ENCODE results near the gene POLA1.

Gene POLA1

GRCh38 chrX:24732766-24733500 lies 39.2 kb downstream of the POLA1 start:
- CTCF ChIA-PET, result interaction anchor here (1.2 kb wide), 1 partner anchor 185 kb away, joined by 3 read pairs; no protein-coding TSS in a partner anchor
- 100% methylated on average over 5 of the region's 6 CpGs for WGBS (ENCODE audit: insufficient coverage)
- no peak overlapping the region for H3K4me3 ChIP-seq (ENCODE audit: control insufficient read depth in 1 of 7, extremely low read depth in 1 of 7, insufficient read depth in 4 of 7, low read depth in 2 of 7, low read length in 6 of 7)
- H3K4me1 ChIP-seq (ENCODE audit: control extremely low read depth in 1 of 4, control insufficient read depth in 4 of 4, insufficient read depth in 4 of 4, low read length in 3 of 4), result no peaks in the 10 kb centered on the region
- no peak overlapping the region for H3K27ac ChIP-seq (ENCODE audit: insufficient read depth in 1 of 2, low read depth in 1 of 2, low read length in 2 of 2, poor library complexity in 1 of 2, severe bottlenecking in 2 of 2)
- H3K27me3 ChIP-seq (replicated peaks in 2 of 5; ENCODE audit: control insufficient read depth in 4 of 5, insufficient read depth in 5 of 5, low read length in 4 of 5), result no peaks in the 10 kb centered on the region
- POLR2A ChIA-PET, result interaction anchor here (0.6 kb wide), 1 partner anchor 65 kb away, joined by 5 read pairs; no protein-coding TSS in a partner anchor
- peaks cover 0 to 13% (median 8%) of the 10 kb centered on the region in 4 experiments for H3K36me3 ChIP-seq (ENCODE audit: control insufficient read depth in 4 of 4, insufficient read depth in 4 of 4, low read length in 3 of 4)
- DNase-seq, result peak in 1 of 3 donors; percentile 3
- no peaks in the 10 kb centered on the region for H3K9me3 ChIP-seq (ENCODE audit: control extremely low read depth in 1 of 5, control insufficient read depth in 4 of 5, insufficient read depth in 2 of 5, low read depth in 1 of 5, low read length in 4 of 5)

GRCh38 chrX:24741330-24741729 lies 47.6 kb downstream of the POLA1 start:
- POLR2A ChIA-PET, result no interaction called here
- no peak overlapping the region for H3K4me3 ChIP-seq (ENCODE audit: control insufficient read depth in 1 of 7, extremely low read depth in 1 of 7, insufficient read depth in 4 of 7, low read depth in 2 of 7, low read length in 6 of 7)
- H3K4me1 ChIP-seq (ENCODE audit: control extremely low read depth in 1 of 4, control insufficient read depth in 4 of 4, insufficient read depth in 4 of 4, low read length in 3 of 4), result no peaks in the 10 kb centered on the region
- CTCF ChIA-PET, result interaction anchor here (1.6 kb wide), 1 partner anchor 10 kb away, joined by 5 read pairs; no protein-coding TSS in a partner anchor
- no peak for DNase-seq
- H3K9me3 ChIP-seq (ENCODE audit: control extremely low read depth in 1 of 5, control insufficient read depth in 4 of 5, insufficient read depth in 2 of 5, low read depth in 1 of 5, low read length in 4 of 5), result no peaks in the 10 kb centered on the region
- H3K27me3 ChIP-seq (replicated peaks in 2 of 5; ENCODE audit: control insufficient read depth in 4 of 5, insufficient read depth in 5 of 5, low read length in 4 of 5), result no peaks in the 10 kb centered on the region
- 89% methylated on average over 2 of the region's 3 CpGs for WGBS (ENCODE audit: insufficient coverage)
- no peak overlapping the region for H3K27ac ChIP-seq (ENCODE audit: insufficient read depth in 1 of 2, low read depth in 1 of 2, low read length in 2 of 2, poor library complexity in 1 of 2, severe bottlenecking in 2 of 2)
- H3K36me3 ChIP-seq (ENCODE audit: control insufficient read depth in 4 of 4, insufficient read depth in 4 of 4, low read length in 3 of 4), result peaks cover 2 to 16% (median 6%) of the 10 kb centered on the region in 4 experiments

GRCh38 chrX:24748196-24748595 lies 54.5 kb downstream of the POLA1 start:
- DNase-seq, result no peak
- ChIA-PET POLR2A (no interaction called here), CTCF (interaction anchor here (1.4 kb wide), 1 partner anchor 395 kb away, joined by 3 read pairs; no protein-coding TSS in a partner anchor)
- Histone ChIP-seq H3K9me3 (ENCODE audit: control extremely low read depth in 1 of 5, control insufficient read depth in 4 of 5, insufficient read depth in 2 of 5, low read depth in 1 of 5, low read length in 4 of 5) (no peaks in the 10 kb centered on the region), H3K36me3 (ENCODE audit: control insufficient read depth in 4 of 4, insufficient read depth in 4 of 4, low read length in 3 of 4) (peaks cover 0 to 16% (median 7%) of the 10 kb centered on the region in 4 experiments), H3K27me3 (replicated peaks in 2 of 5; ENCODE audit: control insufficient read depth in 4 of 5, insufficient read depth in 5 of 5, low read length in 4 of 5) (no peaks in the 10 kb centered on the region), H3K4me3 (ENCODE audit: control insufficient read depth in 1 of 7, extremely low read depth in 1 of 7, insufficient read depth in 4 of 7, low read depth in 2 of 7, low read length in 6 of 7) (no peak overlapping the region), H3K4me1 (ENCODE audit: control extremely low read depth in 1 of 4, control insufficient read depth in 4 of 4, insufficient read depth in 4 of 4, low read length in 3 of 4) (no peaks in the 10 kb centered on the region), H3K27ac (ENCODE audit: insufficient read depth in 1 of 2, low read depth in 1 of 2, low read length in 2 of 2, poor library complexity in 1 of 2, severe bottlenecking in 2 of 2) (no peak overlapping the region)
- WGBS (ENCODE audit: insufficient coverage), result no CpG with 5 or more reads among the region's 3 CpGs

- no peak for DNase-seq
- Histone ChIP-seq H3K4me3 (ENCODE audit: control insufficient read depth in 1 of 7, extremely low read depth in 1 of 7, insufficient read depth in 4 of 7, low read depth in 2 of 7, low read length in 6 of 7) (no peak overlapping the region), H3K27ac (ENCODE audit: insufficient read depth in 1 of 2, low read depth in 1 of 2, low read length in 2 of 2, poor library complexity in 1 of 2, severe bottlenecking in 2 of 2) (no peak overlapping the region), H3K4me1 (ENCODE audit: control extremely low read depth in 1 of 4, control insufficient read depth in 4 of 4, insufficient read depth in 4 of 4, low read length in 3 of 4) (no peaks in the 10 kb centered on the region), H3K9me3 (ENCODE audit: control extremely low read depth in 1 of 5, control insufficient read depth in 4 of 5, insufficient read depth in 2 of 5, low read depth in 1 of 5, low read length in 4 of 5) (no peaks in the 10 kb centered on the region), H3K27me3 (replicated peaks in 2 of 5; ENCODE audit: control insufficient read depth in 4 of 5, insufficient read depth in 5 of 5, low read length in 4 of 5) (no peaks in the 10 kb centered on the region), H3K36me3 (ENCODE audit: control insufficient read depth in 4 of 4, insufficient read depth in 4 of 4, low read length in 3 of 4) (peaks cover 0 to 18% (median 9%) of the 10 kb centered on the region in 4 experiments)
- WGBS (ENCODE audit: insufficient coverage), result no CpG with 5 or more reads among the region's 2 CpGs
- ChIA-PET CTCF (no interaction called here), POLR2A (no interaction called here)
Observed at GRCh38 chrX:24759786-24760185, 66.1 kb downstream of the POLA1 start.

DNA sequence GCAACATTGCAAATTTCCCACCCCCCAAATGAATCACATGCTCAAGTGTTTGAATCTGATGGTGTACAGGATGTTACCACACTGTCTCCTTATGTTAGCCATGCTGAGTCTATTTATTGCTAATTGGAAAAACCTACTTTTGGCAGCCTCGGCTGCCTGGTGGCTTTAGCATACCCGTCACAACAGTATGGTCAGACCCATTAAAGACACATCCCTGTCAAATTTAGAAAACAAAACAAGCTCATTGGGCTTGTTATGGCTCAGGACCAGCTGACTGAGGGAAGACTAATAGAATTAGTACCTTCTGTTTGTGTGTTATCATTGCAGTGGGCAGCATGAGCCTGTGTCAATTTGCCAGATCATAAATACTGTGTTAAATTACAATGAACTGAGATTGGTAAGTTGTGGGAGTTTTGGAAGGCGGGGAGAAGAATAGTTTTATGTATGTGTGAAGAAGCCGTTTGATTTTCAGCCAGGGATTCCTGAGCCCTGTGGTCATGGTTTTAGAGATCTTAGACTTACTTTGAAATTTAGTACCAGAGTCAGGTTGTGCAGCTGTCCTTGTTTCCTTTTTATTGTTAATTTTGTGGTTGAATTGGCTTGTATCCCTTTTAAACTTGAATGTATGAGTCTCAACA lies 66.8 kb downstream of the POLA1 start:
- ChIA-PET CTCF (no interaction called here), POLR2A (no interaction called here)
- peaks cover 0 to 21% (median 9%) of the 10 kb centered on the region in 4 experiments for H3K36me3 ChIP-seq (ENCODE audit: control insufficient read depth in 4 of 4, insufficient read depth in 4 of 4, low read length in 3 of 4)
- no peak overlapping the region for H3K27ac ChIP-seq (ENCODE audit: insufficient read depth in 1 of 2, low read depth in 1 of 2, low read length in 2 of 2, poor library complexity in 1 of 2, severe bottlenecking in 2 of 2)
- no peaks in the 10 kb centered on the region for H3K4me1 ChIP-seq (ENCODE audit: control extremely low read depth in 1 of 4, control insufficient read depth in 4 of 4, insufficient read depth in 4 of 4, low read length in 3 of 4)
- H3K27me3 ChIP-seq (replicated peaks in 2 of 5; ENCODE audit: control insufficient read depth in 4 of 5, insufficient read depth in 5 of 5, low read length in 4 of 5), result no peaks in the 10 kb centered on the region
- WGBS (ENCODE audit: insufficient coverage), result 45% methylated on average over 2 of the region's 4 CpGs
- DNase-seq, result no peak
- no peak overlapping the region for H3K4me3 ChIP-seq (ENCODE audit: control insufficient read depth in 1 of 7, extremely low read depth in 1 of 7, insufficient read depth in 4 of 7, low read depth in 2 of 7, low read length in 6 of 7)
- no peaks in the 10 kb centered on the region for H3K9me3 ChIP-seq (ENCODE audit: control extremely low read depth in 1 of 5, control insufficient read depth in 4 of 5, insufficient read depth in 2 of 5, low read depth in 1 of 5, low read length in 4 of 5)

DNA sequence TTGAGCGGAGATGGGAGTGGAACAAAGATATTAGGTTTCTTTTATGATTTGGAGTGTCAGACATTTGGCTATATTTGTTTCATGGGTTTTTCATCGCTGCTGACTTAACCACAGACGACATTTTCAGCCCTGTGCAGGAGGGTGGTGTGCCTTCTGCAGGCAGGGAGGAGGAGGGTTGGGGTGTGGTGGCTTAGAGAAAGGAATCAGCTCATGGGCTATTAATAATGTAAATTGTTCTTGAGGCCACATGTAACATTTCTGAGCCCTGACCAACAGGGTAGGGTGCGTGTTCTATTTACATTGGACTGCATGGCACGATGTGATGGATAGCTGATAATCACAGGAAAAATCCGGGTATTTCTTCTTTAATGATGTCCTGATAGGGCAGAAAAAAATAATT lies 67.6 kb downstream of the POLA1 start:
- POLR2A ChIA-PET, result interaction anchor here (0.6 kb wide), 1 partner anchor 392 kb away, joined by 4 read pairs; no protein-coding TSS in a partner anchor
- 70% methylated on average over 4 of the region's 6 CpGs for WGBS (ENCODE audit: insufficient coverage)
- Histone ChIP-seq H3K27ac (ENCODE audit: insufficient read depth in 1 of 2, low read depth in 1 of 2, low read length in 2 of 2, poor library complexity in 1 of 2, severe bottlenecking in 2 of 2) (no peak overlapping the region), H3K36me3 (ENCODE audit: control insufficient read depth in 4 of 4, insufficient read depth in 4 of 4, low read length in 3 of 4) (peaks cover 0 to 25% (median 9%) of the 10 kb centered on the region in 4 experiments), H3K9me3 (ENCODE audit: control extremely low read depth in 1 of 5, control insufficient read depth in 4 of 5, insufficient read depth in 2 of 5, low read depth in 1 of 5, low read length in 4 of 5) (no peaks in the 10 kb centered on the region), H3K4me1 (ENCODE audit: control extremely low read depth in 1 of 4, control insufficient read depth in 4 of 4, insufficient read depth in 4 of 4, low read length in 3 of 4) (no peaks in the 10 kb centered on the region), H3K4me3 (ENCODE audit: control insufficient read depth in 1 of 7, extremely low read depth in 1 of 7, insufficient read depth in 4 of 7, low read depth in 2 of 7, low read length in 6 of 7) (no peak overlapping the region), H3K27me3 (replicated peaks in 2 of 5; ENCODE audit: control insufficient read depth in 4 of 5, insufficient read depth in 5 of 5, low read length in 4 of 5) (no peaks in the 10 kb centered on the region)
- CTCF ChIA-PET, result no interaction called here
- DNase-seq, result no peak

DNA sequence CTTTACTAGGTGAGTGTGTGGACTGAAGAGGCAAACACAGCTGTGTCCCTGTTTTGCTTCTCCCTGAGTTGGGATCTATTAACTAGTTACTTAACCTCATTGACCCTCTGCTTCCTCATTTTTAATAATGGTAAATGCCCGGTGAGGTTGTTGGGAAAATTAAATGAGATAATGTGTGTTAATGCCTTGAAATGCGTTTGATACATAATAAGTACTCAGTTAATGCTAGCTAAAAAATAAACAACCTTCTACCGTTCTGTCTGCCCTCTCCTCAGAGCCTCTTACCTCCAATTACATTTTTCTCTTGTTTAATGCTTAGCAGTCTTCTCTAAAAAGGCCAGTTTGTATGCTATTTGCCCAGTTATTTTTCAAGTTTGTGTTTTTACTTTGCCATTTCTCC lies 70.3 kb downstream of the POLA1 start:
- DNase-seq, result no peak
- WGBS (ENCODE audit: insufficient coverage), result no CpG with 5 or more reads among the region's 3 CpGs
- Histone ChIP-seq H3K36me3 (ENCODE audit: control insufficient read depth in 4 of 4, insufficient read depth in 4 of 4, low read length in 3 of 4) (peaks cover 2 to 27% (median 15%) of the 10 kb centered on the region in 4 experiments), H3K27ac (ENCODE audit: insufficient read depth in 1 of 2, low read depth in 1 of 2, low read length in 2 of 2, poor library complexity in 1 of 2, severe bottlenecking in 2 of 2) (no peak overlapping the region), H3K27me3 (replicated peaks in 2 of 5; ENCODE audit: control insufficient read depth in 4 of 5, insufficient read depth in 5 of 5, low read length in 4 of 5) (no peaks in the 10 kb centered on the region), H3K4me1 (ENCODE audit: control extremely low read depth in 1 of 4, control insufficient read depth in 4 of 4, insufficient read depth in 4 of 4, low read length in 3 of 4) (no peaks in the 10 kb centered on the region), H3K4me3 (ENCODE audit: control insufficient read depth in 1 of 7, extremely low read depth in 1 of 7, insufficient read depth in 4 of 7, low read depth in 2 of 7, low read length in 6 of 7) (no peak overlapping the region), H3K9me3 (ENCODE audit: control extremely low read depth in 1 of 5, control insufficient read depth in 4 of 5, insufficient read depth in 2 of 5, low read depth in 1 of 5, low read length in 4 of 5) (no peaks in the 10 kb centered on the region)
- CTCF ChIA-PET, result no interaction called here
- POLR2A ChIA-PET, result no interaction called here

Data from common myeloid progenitor, CD34-positive (primary cell).